Middle frontal gyrus (tissue), 1 donor: ENCODE data around the gene SMIM35.

ENCODE experiments used
- DNase-seq: peaks from one replicate; pipeline ENCODE4 v3.0.0-alpha.2; 2015; ENCODE audit warnings: low spot score; ENCODE audit errors: extremely low spot score

The SMIM35 gene

DNA sequence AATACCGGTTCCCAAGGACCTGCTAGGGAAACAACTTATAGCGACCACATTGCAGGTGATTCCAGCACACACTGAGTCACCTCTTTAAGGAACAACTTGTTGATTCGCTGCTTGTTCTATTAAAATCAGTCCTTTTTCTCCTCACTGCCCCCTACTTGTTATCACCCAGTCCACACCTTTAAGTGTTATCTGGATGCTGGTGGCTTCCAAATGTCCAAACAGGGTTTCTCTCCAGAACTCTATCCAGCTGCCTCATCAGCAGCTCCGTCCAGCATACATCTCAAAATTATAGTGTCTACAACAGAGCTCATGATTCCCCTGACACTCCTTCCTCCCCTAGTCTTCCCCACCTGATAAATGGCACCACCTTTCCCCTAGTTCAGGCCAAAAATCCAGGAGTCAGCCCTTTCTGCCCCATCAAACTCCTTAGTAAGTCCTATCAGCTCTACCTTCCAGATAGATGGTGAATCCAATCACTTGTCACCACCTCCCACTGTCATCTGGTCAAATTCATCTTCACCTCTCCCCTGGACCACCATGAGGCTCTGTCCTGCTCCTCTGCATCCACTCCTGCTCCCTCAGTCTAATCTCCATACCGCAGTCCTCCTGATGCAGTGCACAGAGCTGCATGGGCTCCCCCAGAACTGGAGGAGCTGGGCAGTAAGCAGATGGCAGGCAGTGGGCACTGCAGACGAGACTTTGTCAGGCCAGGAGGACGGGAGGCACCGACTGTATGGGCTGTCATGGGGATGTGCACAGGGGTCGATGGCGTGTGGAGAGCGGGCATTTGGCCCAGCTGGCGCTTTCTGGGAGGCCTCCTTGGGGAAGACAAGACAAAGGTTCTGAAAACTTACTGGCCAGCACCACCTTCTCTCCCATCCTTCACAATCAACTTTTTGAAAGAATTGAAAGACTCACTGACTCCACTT lies 81.3 kb downstream of the SMIM35 start:
- DNase-seq, result no peak

DNA sequence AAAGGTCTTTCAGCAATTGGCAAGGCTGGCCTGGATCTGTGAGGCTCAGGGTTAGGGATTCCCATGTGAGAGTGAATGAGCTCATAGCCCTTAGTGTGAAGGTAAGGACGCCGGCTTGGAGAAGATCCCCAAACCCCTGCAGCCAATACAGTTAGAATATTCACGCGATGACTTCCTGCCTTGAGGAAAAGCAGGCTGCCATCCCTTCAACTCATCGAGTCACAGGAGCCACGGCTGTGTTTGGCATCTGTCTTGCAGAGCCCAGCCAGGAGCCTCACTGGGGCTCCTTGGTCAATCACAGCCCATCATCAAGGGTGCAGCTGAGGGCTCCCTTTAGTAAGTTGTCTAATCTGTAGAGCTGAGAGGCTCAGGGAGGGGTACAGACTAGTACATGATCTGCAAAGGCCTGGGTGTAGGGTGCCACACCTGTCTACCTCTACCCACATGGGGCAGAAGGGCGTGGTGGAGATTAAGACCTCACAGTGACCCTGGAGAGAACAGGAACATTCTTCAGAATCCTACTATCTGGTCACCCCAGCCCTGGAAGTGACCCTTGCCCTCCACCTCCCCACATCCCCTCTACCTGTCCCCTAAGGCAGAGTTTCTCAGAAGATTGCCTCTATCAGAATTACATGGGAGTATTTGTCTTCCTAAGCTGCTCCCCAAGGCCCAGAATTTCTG lies 82.1 kb downstream of the SMIM35 start:
- no peak for DNase-seq

- no peak for DNase-seq
Measured at GRCh38 chr11:118003456-118003855, 83.3 kb downstream of the SMIM35 start.

- DNase-seq, result no peak
Measured at GRCh38 chr11:118002541-118003423, 84.0 kb downstream of the SMIM35 start.

DNA sequence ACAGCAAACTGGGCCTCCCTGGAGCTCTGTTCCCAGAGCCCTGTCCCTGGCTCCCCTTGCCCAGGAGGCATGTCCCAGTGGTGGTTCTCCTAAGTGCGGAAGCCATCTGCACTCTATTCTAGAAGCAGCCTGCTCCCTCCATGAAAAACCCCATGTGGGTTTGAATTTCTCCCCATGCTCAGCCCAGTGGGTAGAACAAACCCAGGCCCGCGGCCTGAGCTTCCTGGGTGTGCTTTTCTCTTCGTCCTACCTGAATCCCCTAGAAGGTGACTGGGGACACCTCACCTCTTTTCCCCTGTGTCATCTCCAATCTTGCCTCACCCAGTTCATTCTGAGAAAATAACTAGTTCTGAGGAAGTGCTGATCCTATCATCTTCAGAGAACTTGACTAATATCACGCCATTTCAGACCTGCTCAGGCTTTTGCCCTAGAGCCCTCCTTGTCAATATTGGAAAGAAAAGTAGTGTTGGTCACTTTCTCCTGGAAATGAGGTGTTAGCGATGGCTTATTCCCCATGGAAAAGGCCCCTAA lies 84.7 kb downstream of the SMIM35 start:
- DNase-seq, result no peak

- no peak for DNase-seq
Measured at GRCh38 chr11:118001494-118001971, 85.2 kb downstream of the SMIM35 start.

- DNase-seq, result no peak
Measured at GRCh38 chr11:118000850-118001228, 85.9 kb downstream of the SMIM35 start.

- DNase-seq, result no peak
Measured at GRCh38 chr11:118000067-118000849, 86.5 kb downstream of the SMIM35 start.

DNA sequence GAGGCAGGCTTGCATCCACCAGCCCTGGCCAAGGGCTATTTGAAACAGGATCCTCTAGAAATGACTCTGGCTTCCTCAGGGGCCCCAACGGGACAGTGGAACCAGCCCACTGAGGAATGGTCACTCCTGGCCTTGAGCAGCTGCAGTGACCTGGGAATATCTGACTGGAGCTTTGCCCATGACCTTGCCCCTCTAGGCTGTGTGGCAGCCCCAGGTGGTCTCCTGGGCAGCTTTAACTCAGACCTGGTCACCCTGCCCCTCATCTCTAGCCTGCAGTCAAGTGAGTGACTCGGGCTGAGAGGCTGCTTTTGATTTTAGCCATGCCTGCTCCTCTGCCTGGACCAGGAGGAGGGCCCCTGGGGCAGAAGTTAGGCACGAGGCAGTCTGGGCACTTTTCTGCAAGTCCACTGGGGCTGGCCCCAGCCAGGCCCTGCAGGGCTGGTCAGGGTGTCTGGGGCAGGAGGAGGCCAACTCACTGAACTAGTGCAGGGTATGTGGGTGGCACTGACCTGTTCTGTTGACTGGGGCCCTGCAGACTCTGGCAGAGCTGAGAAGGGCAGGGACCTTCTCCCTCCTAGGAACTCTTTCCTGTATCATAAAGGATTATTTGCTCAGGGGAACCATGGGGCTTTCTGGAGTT lies 87.3 kb downstream of the SMIM35 start:
- DNase-seq, result no peak

DNA sequence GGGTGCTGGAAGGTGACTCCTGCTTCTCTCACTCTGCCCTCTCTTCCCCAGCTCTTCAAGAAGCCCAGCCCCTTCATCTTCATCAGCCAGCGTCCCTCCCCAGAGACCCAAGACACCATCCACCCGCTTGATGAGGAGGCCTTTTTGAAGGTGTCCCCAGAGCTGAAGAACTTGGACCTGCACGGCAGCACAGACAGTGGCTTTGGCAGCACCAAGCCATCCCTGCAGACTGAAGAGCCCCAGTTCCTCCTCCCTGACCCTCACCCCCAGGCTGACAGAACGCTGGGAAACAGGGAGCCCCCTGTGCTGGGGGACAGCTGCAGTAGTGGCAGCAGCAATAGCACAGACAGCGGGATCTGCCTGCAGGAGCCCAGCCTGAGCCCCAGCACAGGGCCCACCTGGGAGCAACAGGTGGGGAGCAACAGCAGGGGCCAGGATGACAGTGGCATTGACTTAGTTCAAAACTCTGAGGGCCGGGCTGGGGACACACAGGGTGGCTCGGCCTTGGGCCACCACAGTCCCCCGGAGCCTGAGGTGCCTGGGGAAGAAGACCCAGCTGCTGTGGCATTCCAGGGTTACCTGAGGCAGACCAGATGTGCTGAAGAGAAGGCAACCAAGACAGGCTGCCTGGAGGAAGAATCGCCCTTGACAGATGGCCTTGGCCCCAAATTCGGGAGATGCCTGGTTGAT lies 88.0 kb downstream of the SMIM35 start:
- DNase-seq, result no peak

DNA sequence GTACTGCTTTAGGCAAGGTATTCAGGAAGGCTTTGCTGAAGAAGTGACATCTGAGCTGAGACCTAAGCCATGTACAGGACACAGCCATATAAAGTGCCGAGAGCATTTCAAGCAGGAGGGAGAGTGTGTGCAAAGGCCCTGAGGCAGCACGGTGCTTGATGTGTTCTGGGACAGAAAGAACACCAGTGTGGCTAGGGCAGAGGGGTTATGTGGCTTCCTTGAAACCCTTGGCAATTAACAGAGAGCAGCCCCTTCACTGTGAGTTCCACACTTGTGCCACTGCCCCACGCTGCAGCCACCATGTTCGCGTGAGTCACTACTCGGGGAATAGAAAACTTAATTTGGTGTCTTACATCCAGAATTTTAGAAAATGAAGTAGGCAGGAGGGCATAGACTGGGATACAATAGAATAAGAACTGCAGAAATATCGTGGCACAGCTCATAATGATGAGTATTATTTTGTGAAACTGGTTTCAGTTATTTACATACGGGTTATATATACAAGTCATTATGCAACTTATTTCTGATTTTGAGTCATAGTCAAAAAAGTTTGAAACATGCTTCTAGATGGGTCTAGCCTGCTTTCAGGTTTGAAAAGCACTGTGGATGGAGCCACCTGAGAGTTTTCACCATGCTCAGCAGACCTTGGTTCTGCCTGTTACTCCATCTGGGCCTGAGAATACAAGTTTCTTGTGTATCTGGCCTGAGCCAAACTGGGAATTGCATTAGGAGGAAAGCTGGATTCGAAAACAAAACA lies 88.8 kb downstream of the SMIM35 start:
- no peak for DNase-seq

DNA sequence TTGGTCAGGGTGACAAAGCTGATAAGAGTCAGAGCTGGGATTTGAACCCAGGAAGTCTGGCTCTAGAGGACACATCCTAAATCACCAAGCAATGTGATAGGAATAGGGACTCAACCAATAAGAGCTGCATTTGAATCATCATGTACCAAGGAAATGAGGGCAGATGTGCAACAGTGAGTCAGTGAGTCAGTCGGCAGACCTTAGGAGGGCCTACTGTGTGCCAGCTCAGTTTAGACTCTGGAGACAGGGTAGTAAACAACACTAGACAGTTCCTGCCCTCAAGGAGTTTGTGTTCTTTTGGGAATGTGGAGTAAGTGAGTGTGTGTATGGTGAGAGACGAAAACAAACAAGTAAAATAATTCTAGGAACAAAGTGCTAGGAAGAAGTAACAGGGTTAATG lies 89.4 kb downstream of the SMIM35 start:
- no peak for DNase-seq

- DNase-seq, result no peak
Measured at GRCh38 chr11:117996058-117996457, 90.7 kb downstream of the SMIM35 start.

- no peak for DNase-seq
Measured at GRCh38 chr11:117995472-117995871, 91.3 kb downstream of the SMIM35 start.

DNA sequence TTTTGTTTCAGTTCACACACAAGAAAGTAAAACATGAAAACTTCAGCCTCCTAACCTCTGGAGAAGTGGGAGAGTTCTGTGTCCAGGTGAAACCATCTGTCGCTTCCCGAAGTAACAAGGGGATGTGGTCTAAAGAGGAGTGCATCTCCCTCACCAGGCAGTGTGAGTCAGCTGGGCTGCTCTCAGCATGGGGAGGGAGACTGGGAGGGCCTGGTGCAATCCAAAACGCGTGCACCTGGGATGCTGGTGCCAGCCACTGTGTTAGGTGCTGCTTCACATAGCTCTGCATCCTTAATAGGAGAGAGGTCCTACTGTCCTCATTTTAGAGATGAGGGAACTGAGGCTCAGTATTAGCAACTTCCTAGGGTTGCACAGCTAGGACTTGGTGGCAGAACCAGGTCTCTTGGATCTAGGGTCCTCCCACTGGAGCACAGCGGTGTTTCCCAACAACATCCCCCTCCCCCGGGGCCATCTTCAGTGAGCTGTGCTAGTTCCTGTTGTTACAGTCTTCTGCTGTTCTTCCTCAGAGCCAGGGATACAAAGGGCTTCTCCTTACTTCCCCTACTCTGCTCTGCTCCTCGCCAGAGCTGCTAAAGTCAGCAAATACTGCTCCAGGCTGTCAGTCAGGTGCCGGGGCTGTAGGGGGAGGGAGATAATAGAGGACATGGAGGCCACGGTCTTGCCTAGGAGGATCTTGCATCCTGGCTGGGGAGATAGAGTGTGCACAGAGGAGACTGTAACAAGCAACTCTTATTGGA lies 92.6 kb downstream of the SMIM35 start:
- no peak for DNase-seq

GRCh38 chr11:117992620-117993019 lies 94.1 kb downstream of the SMIM35 start:
- no peak for DNase-seq

- no peak for DNase-seq
Measured at GRCh38 chr11:117992136-117992535, 94.6 kb downstream of the SMIM35 start.
